NOMO-1 treated with DMSO at 0.1 percent for 48 hours (cell line): Measurements from ENCODE around the gene GLRA1.

Experiments used
- DNase-seq: peaks from one replicate; lab custom pipeline; 2025; ENCODE audit not compliant: unreplicated experiment; lab: John Stamatoyannopoulos, UW

The GLRA1 gene

DNA sequence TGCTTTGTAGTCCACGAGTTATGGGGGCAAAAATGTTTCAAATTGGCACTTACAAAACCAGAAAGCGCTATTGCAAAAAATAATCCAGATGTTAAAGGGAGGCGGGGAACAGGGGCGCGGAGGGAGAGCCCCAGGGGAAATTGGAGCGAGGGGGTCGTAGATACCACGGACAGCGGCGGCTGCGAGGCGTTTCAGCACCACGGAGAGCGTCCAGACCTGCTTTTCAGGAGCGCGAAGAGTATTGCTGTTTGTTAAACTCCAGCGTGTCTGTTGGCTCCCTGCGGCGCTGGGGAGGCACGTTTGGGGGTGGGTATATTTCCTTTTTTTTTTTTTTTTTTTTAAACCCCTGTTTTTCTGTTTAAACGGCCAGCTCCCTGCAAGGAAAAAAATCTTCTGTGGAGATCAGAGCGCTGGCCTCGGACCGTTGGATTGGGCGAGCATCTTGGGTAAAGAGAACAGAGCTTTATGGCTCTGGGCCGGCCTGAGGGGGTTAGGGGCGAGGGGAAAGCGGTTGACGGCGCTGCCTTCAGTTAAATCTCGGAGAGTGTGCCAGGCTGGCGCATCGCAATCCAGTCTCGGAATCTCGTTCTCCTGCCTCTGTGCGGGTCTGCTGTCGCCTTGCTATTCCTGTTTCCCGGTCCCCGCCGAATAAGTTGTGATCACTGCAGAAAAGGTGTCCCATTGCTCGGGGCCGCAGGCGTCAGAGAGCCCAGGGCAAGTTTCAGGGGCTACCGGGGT, at the start of gene GLRA1:
Gene GLRA1, minus strand, starts transcription at position 288 of the 738 bp plus-strand sequence. CDS start 302 bp downstream, outside the sequence.
- DNase-seq, result peak; percentile 32

DNA sequence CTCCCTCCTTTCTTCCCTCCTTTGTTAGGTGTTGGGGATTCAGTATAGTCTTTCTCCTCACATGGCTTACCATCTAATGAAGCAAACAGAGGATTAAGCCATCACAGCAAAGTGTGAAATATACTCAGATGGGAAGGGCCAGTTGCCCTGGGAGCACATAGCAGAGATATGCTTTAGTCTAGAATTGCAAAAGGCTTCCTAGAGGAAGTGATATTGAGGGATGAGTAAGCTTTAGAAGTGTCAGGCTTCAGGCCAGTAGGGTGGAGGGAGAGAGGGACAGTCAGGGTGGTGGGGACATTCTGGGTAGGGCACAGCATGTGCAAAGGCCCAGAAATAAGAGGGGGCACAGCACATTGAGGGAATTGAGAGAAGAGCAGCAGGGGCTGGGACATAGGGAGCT, 46.2 kb upstream of the GLRA1 start:
- no peak for DNase-seq

DNA sequence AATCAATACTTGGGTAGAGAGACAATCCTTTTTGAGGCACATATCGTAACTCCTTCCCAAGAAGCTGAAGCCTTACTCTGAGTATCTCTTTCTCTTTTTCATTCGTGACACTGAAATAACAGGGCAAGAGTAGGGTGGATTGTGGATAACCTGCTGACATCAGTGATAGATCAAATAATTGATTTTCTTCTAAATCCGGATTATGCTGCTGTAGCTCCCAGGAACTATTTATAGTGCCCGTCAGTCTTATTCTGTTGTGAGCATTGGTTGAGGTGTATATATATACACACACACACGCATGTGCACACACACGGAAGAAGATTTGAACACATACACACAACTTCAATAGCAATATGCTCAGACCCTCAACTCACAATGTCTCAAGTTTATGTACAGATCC, 43.2 kb upstream of the GLRA1 start:
- no peak for DNase-seq

- DNase-seq, result no peak
Measured at GRCh38 chr5:151966046-151966445, 41.4 kb upstream of the GLRA1 start.

DNA sequence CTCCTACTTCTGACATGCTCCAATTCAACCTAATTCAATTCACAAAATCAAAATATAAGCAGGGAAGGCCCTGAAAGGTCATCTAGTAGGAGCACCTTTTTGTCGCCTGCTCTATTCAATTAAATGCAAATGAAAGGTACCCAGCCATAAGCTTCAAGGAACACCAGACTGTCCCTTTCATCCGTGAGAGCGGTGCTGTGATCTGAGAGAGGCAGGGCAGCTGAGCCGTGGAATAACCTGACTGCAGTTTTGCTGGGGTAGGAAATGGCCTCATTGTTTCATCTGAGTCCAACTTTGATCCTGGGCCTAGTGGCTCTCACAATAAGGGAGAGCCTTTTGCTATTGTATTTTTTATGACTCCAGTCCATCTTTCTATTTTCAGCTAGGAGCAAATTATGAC, 39.8 kb upstream of the GLRA1 start:
- no peak for DNase-seq

DNA sequence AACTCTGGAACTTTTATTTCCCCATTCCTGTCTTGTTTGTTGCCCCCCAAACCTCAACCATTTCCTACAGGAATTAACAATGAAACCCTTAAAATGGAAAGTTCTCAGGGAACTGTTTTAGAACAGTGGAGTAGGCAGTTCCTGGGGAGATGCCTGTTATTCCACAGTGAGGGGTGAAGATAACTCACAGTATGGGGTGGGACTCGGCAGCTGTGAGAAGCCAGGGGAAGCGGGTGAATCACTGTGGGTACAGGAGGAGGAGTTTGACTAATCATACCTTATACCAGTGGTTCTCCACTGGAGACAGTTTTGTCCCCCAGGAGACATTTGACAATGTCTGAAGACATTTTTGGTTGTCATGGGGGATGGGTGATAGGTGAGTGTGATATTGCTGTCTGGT, 36.9 kb upstream of the GLRA1 start:
- no peak for DNase-seq

- no peak for DNase-seq
Measured at GRCh38 chr5:151958111-151958510, 33.5 kb upstream of the GLRA1 start.

- no peak for DNase-seq
Measured at GRCh38 chr5:151956725-151957124, 32.1 kb upstream of the GLRA1 start.

GRCh38 chr5:151954255-151954654, 29.6 kb upstream of the GLRA1 start:
- no peak for DNase-seq

DNA sequence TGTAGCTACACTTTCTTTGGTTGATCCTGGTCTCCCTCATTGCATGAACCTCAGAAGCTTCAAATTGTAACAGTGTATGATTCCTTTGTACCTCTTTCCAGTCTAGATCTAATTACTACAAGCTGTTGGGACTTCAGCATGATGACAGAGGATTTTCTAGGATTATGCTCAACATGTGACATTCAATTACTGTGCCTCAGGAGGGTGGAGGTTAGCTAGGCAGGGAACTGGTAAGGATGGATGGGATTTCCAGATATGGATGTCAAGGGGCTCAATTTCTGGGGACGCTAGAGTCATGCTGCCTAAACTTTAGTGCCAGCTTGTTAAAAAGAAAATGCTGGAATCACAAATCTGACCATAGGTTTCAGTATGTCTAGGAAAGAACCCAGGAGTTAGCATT, 29.2 kb upstream of the GLRA1 start:
- no peak for DNase-seq

- no peak for DNase-seq
Measured at GRCh38 chr5:151952238-151952637, 27.6 kb upstream of the GLRA1 start.

- DNase-seq, result no peak
Measured at GRCh38 chr5:151950706-151951105, 26.1 kb upstream of the GLRA1 start.

GRCh38 chr5:151949701-151950308, 25.2 kb upstream of the GLRA1 start:
- no peak for DNase-seq

DNA sequence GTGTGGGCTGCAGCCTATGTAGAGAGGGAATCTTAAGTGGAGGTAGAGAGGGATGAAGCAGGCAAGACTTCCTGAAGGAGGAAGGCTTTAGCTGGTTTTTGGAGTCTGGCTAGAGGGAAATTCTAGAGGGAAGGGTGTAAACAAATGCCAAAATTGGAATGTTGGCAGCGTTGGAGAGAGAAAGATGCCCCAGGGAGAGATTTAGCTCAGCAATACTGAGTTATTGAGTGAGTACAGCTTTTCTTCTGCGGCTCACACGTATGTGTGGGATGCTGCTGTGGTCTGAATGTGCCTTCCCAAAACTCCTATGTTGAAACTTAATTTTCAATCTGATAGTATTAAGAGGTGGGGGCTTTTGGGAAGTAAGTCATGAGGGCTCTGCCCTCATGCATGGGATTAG, 24.5 kb upstream of the GLRA1 start:
- DNase-seq, result no peak

GRCh38 chr5:151947931-151948608, 23.4 kb upstream of the GLRA1 start:
- DNase-seq, result no peak

GRCh38 chr5:151937851-151938250, 13.2 kb upstream of the GLRA1 start:
- no peak for DNase-seq

DNA sequence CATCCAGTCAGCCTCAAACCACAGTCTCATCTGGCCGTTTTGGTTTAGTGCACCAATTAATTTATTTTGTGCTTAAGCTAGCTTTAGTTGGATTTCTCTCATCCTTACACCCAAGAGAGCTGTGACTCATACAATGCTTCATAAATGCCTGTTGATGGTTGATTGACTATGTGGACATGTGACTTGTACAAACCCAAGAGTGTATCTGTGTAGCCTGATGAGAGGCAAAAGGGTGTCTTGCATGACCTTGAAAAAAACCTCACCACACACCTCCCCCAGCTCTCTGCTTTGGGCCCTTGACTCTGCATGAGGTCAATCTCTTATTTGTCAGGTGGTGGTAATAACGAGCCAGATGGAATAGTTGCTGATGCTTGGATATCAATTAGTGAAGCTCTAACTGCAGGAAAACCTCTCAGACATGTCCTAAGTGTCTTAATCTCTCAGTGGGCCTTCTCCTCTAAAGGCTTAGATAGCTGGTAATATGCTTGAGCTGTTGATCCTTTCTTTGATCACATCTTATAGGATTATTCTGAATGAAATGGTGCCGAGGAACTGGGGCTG, 10.6 kb upstream of the GLRA1 start:
- DNase-seq, result no peak

GRCh38 chr5:151931260-151931659, 6.6 kb upstream of the GLRA1 start:
- no peak for DNase-seq

GRCh38 chr5:151926188-151926587, 1.5 kb upstream of the GLRA1 start:
- no peak for DNase-seq

- no peak for DNase-seq
Measured at GRCh38 chr5:151925340-151925739, 689 bp upstream of the GLRA1 start.

DNA sequence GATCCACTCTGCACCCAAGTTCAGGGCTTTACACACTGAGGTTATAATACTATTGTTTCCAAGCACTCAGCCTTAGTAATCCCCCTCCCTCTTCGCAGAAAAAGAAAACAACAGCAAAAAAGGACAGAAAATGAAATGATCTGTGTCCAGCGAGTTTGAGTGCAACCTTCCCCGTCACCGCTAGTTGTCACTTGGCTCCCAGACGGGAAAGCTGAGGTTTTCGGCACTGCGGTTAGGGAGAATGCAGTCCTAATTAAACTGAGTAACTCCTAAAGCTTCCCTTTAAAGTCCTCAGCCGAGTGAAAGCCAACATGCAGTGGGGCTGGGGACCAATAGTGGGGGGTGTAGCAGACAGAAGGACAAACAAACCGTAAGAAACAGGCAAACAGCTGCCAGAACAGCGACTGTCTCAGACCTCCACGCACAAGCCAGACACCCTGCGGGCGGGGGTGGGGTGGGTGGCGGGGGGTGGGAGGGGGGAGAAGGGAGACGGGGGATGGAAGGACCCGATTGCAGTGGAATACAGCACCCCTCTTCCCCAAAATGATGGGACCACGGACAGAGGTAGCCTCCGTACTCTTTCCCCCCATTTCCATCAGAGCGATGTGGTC, 680 bp downstream of the GLRA1 start:
- no peak for DNase-seq

DNA sequence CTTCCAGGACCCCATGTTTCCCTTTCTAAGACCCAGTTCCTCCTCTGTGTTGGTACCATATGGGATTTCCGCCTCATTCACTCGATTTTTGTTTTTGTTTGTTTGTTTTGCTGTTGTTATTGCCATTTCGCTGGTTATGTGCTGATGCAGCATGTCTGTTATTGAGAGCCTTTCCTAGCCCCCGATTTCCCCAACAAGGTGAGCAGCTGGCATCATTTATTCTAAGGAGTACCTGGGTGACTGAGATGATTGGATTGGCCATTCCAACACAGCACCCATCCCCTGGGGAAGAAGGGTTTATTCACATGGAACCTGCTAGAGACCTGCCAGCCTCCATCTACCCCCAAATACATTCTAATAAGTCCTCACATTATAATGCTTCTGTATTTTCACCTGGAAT, 2.7 kb downstream of the GLRA1 start:
- DNase-seq, result no peak
